Measurements from ENCODE around the gene SLC34A2.

SLC34A2 gene

DNA sequence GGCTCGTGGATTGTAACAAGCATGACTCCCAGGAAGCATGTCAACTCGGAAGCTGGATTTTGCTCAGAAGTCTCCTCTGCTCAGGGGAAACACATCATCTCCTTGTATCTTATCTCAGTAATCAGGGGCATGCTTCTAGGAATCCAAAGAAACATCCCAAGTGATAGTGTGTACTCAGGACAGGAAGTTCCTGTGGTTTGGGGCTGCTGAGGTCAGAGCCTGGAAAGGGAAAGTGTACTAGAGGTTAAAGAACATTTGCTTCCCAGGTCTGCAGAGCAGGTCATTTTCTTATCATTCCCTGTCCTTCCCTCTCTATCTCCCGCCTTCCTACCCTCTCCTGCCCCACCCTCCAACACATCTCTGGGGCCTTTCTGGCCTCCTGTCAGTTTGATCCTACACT, 38.8 kb downstream of the SLC34A2 start:
- no peak overlapping the region for H3K4me3 ChIP-seq (ENCODE audit: low read depth, low read length)
- TF ChIP-seq, protein P1, sequence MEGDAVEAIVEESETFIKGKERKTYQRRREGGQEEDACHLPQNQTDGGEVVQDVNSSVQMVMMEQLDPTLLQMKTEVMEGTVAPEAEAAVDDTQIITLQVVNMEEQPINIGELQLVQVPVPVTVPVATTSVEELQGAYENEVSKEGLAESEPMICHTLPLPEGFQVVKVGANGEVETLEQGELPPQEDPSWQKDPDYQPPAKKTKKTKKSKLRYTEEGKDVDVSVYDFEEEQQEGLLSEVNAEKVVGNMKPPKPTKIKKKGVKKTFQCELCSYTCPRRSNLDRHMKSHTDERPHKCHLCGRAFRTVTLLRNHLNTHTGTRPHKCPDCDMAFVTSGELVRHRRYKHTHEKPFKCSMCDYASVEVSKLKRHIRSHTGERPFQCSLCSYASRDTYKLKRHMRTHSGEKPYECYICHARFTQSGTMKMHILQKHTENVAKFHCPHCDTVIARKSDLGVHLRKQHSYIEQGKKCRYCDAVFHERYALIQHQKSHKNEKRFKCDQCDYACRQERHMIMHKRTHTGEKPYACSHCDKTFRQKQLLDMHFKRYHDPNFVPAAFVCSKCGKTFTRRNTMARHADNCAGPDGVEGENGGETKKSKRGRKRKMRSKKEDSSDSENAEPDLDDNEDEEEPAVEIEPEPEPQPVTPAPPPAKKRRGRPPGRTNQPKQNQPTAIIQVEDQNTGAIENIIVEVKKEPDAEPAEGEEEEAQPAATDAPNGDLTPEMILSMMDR (IDR thresholded peaks at IDR 0.05; ENCODE audit: low read depth, low read length, missing control alignments) = no peak
- in situ Hi-C loops (cut with HindIII; ENCODE audit: low sequenced_read_pairs) = no loop called here
- no peak for DNase-seq (ENCODE audit: low read depth)

DNA sequence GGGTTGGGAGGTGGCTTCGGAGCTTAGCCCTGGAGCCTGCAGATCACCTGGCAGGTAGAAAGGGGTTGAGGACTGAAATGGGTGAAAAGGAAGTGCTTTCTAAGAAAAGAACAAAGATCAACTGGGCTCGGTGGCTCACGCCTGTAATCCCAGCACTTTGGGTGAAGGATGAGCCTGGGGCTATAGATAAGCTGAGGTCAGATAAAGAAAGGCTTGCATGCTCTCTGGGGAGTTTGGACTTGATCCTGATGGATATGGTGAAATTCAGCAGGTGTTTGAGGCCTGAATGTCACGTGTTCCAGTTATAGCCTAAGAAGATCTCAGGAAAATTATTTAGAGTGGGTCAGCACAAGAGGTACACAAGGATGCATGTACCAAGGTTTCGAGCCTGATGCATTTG, 40.8 kb downstream of the SLC34A2 start:
- in situ Hi-C loops (cut with HindIII; ENCODE audit: low sequenced_read_pairs) = no loop called here
- TF ChIP-seq, protein P1 (IDR thresholded peaks at IDR 0.05; ENCODE audit: low read depth, low read length, missing control alignments) = no peak
- DNase-seq (ENCODE audit: low read depth) = no peak
- no peak overlapping the region for H3K4me3 ChIP-seq (ENCODE audit: low read depth, low read length)

DNA sequence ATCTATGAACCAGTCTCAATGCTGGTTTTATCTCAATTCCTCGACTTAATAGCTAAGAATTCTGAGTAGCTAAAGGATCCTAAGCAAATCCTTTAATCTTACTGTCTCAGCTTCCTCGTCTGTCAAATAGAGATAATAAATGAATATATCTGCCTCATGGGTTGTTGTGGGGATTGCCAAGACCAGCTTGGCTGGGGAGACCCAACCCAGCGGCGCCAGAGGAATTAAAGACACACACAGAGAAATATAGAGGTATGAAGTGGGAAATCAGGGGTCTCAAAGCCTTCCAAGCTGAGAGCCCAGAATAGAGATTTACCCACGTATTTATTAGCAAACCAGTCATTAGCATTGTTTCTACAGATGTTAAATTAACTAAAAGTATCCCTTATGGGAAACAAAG, 41.9 kb downstream of the SLC34A2 start:
- in situ Hi-C loops (cut with HindIII; ENCODE audit: low sequenced_read_pairs) = no loop called here
- H3K4me3 ChIP-seq (ENCODE audit: low read depth, low read length) = no peak overlapping the region
- DNase-seq (ENCODE audit: low read depth) = no peak
- TF ChIP-seq, protein P1 (IDR thresholded peaks at IDR 0.05; ENCODE audit: low read depth, low read length, missing control alignments) = no peak

DNA sequence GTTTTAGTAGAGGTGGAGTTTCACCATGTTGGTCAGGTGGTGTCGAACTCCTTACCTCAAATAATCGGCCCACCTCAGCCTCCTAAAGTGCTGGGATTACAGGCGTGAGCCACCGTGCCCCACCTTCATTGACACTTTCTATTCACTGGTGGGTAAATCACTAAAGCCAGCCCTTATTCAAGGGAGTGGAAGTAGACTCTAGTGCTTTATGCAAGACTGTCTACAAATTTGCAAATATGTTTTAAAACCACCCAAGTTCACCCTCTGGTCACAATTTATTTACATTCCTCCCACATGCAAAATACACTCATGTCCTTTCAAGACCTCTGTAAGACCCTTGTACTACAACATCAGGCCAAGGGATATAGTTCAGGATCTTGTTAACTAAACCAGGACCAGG, 45.0 kb downstream of the SLC34A2 start:
- TF ChIP-seq, protein P1 (IDR thresholded peaks at IDR 0.05; ENCODE audit: low read depth, low read length, missing control alignments) = no peak
- in situ Hi-C loops (cut with HindIII; ENCODE audit: low sequenced_read_pairs) = no loop called here

DNA sequence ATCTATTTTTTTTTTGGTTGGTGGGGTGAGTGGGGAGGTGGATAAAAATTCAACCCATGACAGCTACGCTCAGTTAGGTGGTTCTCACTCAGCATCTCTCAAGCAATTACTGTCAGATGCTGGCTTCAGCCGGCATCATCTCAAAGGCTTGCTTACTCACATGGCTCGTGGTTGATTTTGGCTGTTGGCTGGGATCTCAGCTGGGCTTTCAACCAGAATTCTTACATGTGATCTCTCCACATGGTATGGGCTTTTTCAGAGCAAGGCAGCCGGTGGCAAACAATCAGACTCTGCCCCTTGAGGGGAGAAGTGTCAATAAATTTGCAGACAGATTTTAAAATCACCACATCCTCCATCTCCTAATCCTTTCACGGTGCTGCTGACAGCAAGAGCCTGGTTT, 47.2 kb downstream of the SLC34A2 start:
- H3K4me3 ChIP-seq (ENCODE audit: low read depth, low read length) = no peak overlapping the region
- TF ChIP-seq, protein P1 (IDR thresholded peaks at IDR 0.05; ENCODE audit: low read depth, low read length, missing control alignments) = peak; percentile 33
- in situ Hi-C loops (cut with HindIII; ENCODE audit: low sequenced_read_pairs) = no loop called here
- peak; percentile 87 for DNase-seq (ENCODE audit: low read depth)

More for the DNA sequence above, 45.0 kb downstream of the SLC34A2 start:
- no peak for DNase-seq (ENCODE audit: low read depth)
- H3K4me3 ChIP-seq (ENCODE audit: low read depth, low read length) = no peak overlapping the region

DNA sequence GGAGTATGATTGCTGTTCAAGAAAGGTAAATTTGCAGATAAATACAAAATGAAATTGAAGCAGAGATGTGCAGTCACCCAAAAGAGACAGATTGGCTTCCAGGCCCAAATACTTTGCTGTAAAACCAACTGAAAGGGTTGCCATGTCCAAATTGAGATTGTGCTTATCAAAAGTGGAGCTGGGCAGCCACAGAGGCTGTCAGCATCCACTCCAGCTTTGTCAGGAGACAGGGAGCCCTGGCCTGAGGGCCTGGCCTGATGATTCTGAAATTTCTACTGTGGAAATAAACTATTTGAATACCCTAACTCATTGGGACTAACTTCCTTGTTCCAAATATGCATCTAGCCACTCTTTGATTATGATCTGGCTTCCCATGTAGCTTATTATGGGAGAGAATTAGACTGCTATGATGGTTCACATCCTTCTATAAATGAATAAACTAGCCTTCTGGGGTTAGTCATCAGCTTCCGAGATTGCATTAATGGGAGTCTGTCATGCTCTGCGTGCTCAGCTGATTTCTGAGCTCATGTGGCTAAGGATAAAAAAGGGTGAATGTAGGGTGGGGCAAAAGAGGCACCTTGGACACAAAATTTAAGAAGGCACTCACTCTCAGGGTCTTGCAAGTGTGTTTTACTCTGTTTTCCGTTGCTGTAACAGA, 48.2 kb downstream of the SLC34A2 start:
- DNase-seq (ENCODE audit: low read depth) = no peak
- no peak overlapping the region for H3K4me3 ChIP-seq (ENCODE audit: low read depth, low read length)
- TF ChIP-seq, protein P1 (IDR thresholded peaks at IDR 0.05; ENCODE audit: low read depth, low read length, missing control alignments) = no peak
- in situ Hi-C loops (cut with HindIII; ENCODE audit: low sequenced_read_pairs) = no loop called here

All from astrocyte of the cerebellum (primary cell).